ENCODE measurements around the gene MUSTN1.

The MUSTN1 gene

DNA sequence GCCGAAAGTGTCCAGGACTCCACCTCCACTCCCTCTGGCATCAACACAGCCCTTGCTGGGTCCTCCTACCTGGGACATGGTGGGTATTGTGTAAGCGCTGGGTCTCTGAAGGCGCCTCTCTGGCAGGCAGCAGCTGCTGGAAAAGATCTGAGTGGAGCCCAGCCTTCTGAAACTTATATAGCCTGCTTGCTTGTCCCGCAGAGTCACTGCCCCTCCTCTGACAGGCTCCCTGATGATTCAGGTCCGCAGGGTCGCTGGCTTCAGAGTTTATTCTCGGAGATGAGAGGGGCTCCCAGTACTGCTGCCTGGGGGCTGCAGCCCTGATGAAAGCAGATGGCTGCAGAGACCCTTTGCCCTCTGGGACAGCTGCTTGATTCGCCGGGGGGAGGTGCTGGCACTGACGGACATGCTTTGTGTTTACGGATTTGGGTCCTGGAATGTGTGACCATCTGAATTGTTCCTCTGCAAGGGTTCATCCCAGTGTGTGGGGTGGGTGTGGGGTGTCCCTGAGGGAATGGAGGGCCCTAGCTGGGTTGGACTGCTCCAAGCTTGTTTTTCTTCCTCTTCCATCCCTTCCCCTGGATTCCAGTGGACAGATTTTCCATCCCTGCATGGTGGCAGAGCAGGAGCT is at the start of gene MUSTN1:
Gene MUSTN1 (minus strand): TSS at position 149 of the 631 bp plus-strand sequence. CDS start 71 bp downstream, at position 78.
- in situ Hi-C loops (cut with MboI; ENCODE audit: low pct_unique_long_range_greater_than_20kb, low sequenced_read_pairs, unreplicated experiment), result no loop called here
- TF ChIP-seq, protein P1, sequence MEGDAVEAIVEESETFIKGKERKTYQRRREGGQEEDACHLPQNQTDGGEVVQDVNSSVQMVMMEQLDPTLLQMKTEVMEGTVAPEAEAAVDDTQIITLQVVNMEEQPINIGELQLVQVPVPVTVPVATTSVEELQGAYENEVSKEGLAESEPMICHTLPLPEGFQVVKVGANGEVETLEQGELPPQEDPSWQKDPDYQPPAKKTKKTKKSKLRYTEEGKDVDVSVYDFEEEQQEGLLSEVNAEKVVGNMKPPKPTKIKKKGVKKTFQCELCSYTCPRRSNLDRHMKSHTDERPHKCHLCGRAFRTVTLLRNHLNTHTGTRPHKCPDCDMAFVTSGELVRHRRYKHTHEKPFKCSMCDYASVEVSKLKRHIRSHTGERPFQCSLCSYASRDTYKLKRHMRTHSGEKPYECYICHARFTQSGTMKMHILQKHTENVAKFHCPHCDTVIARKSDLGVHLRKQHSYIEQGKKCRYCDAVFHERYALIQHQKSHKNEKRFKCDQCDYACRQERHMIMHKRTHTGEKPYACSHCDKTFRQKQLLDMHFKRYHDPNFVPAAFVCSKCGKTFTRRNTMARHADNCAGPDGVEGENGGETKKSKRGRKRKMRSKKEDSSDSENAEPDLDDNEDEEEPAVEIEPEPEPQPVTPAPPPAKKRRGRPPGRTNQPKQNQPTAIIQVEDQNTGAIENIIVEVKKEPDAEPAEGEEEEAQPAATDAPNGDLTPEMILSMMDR (IDR thresholded peaks at IDR 0.05; ENCODE audit: extremely low read depth, insufficient read depth, missing control alignments), result no peak
- DNase-seq (ENCODE audit: low spot score), result no peak

DNA sequence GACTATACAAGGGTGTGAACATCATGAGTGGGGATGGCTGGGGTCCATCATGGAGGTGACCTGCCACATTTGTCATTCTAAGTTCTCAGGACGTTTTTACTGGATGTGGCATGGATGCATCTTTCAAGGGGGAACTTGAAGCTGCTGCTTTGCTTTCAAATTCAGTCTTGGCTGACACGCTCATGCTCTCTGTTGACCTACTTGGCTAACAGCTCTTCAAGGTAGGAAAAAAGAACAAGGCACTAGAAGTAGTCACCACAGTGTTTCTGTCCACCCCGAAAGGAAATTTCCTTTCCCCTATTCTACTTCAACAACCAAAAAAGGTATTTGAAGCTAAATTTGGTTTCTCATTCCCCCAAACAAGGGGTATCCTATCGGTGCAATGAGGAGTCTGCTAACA is 47.6 kb upstream of the MUSTN1 start:
- DNase-seq (ENCODE audit: low spot score), result no peak
- TF ChIP-seq, protein P1 (IDR thresholded peaks at IDR 0.05; ENCODE audit: extremely low read depth, insufficient read depth, missing control alignments), result no peak
- in situ Hi-C loops (cut with MboI; ENCODE audit: low pct_unique_long_range_greater_than_20kb, low sequenced_read_pairs, unreplicated experiment), result no loop called here

DNA sequence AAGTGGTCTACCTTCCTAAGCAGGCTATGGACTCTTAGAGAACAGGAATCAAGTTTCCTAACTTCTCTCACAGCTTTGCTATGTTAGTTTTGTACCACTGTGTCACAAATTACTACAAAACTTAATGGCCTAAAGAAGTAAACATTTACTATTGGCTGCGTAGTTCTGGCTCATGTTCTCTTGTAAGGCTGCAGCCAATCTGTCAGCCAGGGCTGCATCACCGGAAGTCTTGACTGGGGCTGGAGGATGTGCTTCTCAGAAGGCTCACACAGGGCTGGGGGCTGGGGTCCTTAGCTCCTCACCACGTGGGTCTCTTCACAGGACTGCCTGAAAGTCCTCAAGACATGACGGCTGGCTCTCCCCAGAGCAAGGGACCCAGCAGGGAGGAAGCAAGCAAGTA is 47.1 kb upstream of the MUSTN1 start:
- TF ChIP-seq, protein P1 (IDR thresholded peaks at IDR 0.05; ENCODE audit: extremely low read depth, insufficient read depth, missing control alignments), result no peak
- in situ Hi-C loops (cut with MboI; ENCODE audit: low pct_unique_long_range_greater_than_20kb, low sequenced_read_pairs, unreplicated experiment), result no loop called here

DNA sequence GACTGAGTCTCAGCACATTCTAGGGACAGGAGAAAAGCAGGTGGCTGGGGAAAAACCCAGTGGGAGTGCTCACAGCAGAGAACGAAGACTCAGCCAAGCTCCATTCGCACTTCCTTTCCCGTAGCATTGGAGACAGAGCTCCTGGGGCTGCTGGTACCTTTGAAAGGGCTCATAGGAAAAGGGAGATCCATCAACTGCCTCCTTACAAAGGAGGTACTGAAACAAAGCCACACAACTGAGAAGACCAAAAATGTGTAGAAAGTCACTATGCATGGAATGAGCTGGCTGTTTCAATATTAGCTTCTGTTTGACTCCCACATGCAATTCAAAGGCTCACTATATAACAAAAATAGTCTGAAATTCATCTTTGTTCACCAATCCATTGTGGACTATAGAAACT is 45.7 kb upstream of the MUSTN1 start:
- in situ Hi-C loops (cut with MboI; ENCODE audit: low pct_unique_long_range_greater_than_20kb, low sequenced_read_pairs, unreplicated experiment), result no loop called here
- TF ChIP-seq, protein P1 (IDR thresholded peaks at IDR 0.05; ENCODE audit: extremely low read depth, insufficient read depth, missing control alignments), result no peak
- peak; percentile 63 for DNase-seq (ENCODE audit: low spot score)

More for the DNA sequence above, 47.1 kb upstream of the MUSTN1 start:
- DNase-seq (ENCODE audit: low spot score), result no peak

DNA sequence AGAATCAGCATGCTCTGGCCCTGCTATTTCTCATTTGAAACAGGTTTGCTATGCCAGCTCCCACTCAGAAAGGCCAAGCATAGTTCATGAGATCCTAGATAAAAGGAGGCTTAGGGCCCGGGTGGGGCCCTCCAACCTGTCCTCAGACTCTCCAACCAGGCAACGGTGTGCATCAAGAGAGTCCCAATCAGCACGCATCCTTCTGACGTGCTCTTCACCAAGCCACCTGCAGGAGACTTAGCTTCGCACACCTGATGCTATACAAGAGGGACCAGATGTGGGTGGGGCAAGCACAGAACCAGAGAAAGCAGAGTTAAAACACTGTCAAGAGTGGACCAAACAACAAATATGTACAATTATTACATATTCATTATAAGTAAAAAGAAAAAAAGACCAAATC is 45.2 kb upstream of the MUSTN1 start:
- TF ChIP-seq, protein P1 (IDR thresholded peaks at IDR 0.05; ENCODE audit: extremely low read depth, insufficient read depth, missing control alignments), result no peak
- DNase-seq (ENCODE audit: low spot score), result no peak
- in situ Hi-C loops (cut with MboI; ENCODE audit: low pct_unique_long_range_greater_than_20kb, low sequenced_read_pairs, unreplicated experiment), result no loop called here

DNA sequence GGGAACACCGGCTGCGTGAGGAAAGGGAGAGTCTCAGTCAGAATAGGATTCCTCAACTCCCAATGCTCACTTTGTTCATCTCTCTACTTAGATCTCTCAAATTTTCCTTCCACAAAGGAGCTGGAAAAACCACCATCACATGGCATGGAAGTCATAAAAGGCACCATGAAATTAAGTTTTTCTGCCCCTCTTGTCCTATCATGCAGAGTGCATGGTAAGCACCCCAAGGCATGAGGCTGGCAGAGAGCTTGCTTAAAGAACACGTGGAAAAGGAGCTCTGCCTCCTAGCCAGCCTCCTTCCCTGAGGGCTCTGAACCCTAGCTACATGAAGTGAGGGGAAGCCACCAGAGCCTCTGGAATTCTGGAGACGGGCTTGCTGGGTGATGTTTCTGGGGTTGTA is 44.8 kb upstream of the MUSTN1 start:
- in situ Hi-C loops (cut with MboI; ENCODE audit: low pct_unique_long_range_greater_than_20kb, low sequenced_read_pairs, unreplicated experiment), result no loop called here
- DNase-seq (ENCODE audit: low spot score), result no peak
- TF ChIP-seq, protein P1 (IDR thresholded peaks at IDR 0.05; ENCODE audit: extremely low read depth, insufficient read depth, missing control alignments), result no peak
